Tibial artery (tissue), 4 donors: ENCODE results near the gene KRT80.

Experiments used
- DNase-seq, 2 donors: peaks; one replicate each; pipeline ENCODE4 v3.0.0-alpha.2; 2019
- H3K27ac ChIP-seq, 2 donors: fragments of 200-600 bp; sonication (generic) in 1 of 2; 1 replicate in 1 of 2; 2 replicates in 1 of 2; pipeline ENCODE4 v1.5.1; 2018 to 2019; ENCODE audit warnings: mild to moderate bottlenecking in 1 of 2
- H3K27me3 ChIP-seq, 2 donors: fragments of 200-600 bp; sonication (generic) in 1 of 2; one replicate each; pipeline versions ENCODE4 v1.5.1 to v1.6.0; 2016 to 2019
- H3K36me3 ChIP-seq, 3 donors: fragments of 200-600 bp; sonication (generic) in 2 of 3; one replicate each; pipeline ENCODE4 v1.5.1; 2016 to 2019; ENCODE audit warnings: mild to moderate bottlenecking in 2 of 3
- H3K4me1 ChIP-seq, 4 donors: fragments of 200-600 bp; sonication (generic) in 2 of 4; 1 replicate in 3 of 4; 2 replicates in 1 of 4; pipeline ENCODE4 v1.5.1; 2016 to 2019
- H3K4me3 ChIP-seq, 2 donors: fragments of 200-600 bp; sonication (generic) in 1 of 2; 1 replicate in 1 of 2; 2 replicates in 1 of 2; pipeline ENCODE4 v1.5.1; 2018 to 2019; ENCODE audit warnings: mild to moderate bottlenecking in 2 of 2
- H3K9me3 ChIP-seq, 3 donors: fragments of 200-600 bp; sonication (generic) in 1 of 3; one replicate each; pipeline ENCODE4 v1.5.1; 2016 to 2019
- intact Hi-C: fragments of 100-400 bp; cut with DNase I; formaldehyde crosslinking; loops from one replicate; pipeline ENCODE4 v1.15.0; 2023; ENCODE audit warnings: low total_unique reads
- TF ChIP-seq, protein P1 (sequence below), 2 experiments: fragments of 200-600 bp in 1 of 2; fragments of 450-650 bp in 1 of 2; IDR thresholded peaks; one replicate each; pipeline ENCODE4 v1.5.1; 2017 to 2019; ENCODE audit warnings: antibody characterized with exemption in 2 of 2, mild to moderate bottlenecking in 1 of 2, moderate library complexity in 1 of 2

The KRT80 gene

DNA sequence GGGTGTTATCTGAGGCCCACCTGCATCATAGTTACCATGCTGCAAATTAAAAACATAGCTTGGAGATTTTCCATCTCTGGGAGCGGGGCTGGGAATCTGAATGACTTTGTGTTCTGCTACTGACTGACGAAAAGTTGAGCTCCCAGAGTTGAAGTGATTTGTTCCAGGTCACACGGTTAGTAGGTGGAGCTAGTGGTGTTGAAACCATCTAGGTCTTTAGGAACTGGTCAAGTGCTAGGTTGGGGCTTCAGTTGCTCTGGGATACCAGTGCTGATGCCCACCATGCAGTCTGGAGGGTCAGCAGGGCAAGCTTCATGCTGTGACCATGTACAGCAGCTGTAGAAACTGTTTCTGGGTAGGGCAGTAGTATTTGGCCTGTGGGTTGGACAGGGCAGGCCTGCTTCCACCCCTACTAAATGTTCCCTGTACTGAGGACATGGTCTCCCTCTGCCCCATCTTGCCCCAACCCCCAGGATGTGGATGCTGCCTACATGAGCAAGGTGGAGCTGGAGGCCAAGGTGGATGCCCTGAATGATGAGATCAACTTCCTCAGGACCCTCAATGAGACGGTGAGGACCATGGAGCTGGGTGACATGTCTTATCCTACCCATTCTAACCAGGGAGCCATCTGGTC is 46.5 kb upstream of the KRT80 start:
- no peaks in the 10 kb centered on the region for H3K9me3 ChIP-seq
- intact Hi-C loops = no loop called here
- H3K4me1 ChIP-seq = peaks cover 3 to 30% (median 15%) of the 10 kb centered on the region in 4 donors
- H3K36me3 ChIP-seq = peaks cover 0 to 21% (median 0%) of the 10 kb centered on the region in 3 donors
- no peak overlapping the region for H3K27ac ChIP-seq
- H3K27me3 ChIP-seq = peaks cover 0 to 7% of the 10 kb centered on the region in 2 donors
- no peak overlapping the region for H3K4me3 ChIP-seq
- TF ChIP-seq, protein P1, sequence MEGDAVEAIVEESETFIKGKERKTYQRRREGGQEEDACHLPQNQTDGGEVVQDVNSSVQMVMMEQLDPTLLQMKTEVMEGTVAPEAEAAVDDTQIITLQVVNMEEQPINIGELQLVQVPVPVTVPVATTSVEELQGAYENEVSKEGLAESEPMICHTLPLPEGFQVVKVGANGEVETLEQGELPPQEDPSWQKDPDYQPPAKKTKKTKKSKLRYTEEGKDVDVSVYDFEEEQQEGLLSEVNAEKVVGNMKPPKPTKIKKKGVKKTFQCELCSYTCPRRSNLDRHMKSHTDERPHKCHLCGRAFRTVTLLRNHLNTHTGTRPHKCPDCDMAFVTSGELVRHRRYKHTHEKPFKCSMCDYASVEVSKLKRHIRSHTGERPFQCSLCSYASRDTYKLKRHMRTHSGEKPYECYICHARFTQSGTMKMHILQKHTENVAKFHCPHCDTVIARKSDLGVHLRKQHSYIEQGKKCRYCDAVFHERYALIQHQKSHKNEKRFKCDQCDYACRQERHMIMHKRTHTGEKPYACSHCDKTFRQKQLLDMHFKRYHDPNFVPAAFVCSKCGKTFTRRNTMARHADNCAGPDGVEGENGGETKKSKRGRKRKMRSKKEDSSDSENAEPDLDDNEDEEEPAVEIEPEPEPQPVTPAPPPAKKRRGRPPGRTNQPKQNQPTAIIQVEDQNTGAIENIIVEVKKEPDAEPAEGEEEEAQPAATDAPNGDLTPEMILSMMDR (IDR thresholded peaks at IDR 0.05) = no peak
- DNase-seq = peak in 1 of 2 donors; percentile 55

DNA sequence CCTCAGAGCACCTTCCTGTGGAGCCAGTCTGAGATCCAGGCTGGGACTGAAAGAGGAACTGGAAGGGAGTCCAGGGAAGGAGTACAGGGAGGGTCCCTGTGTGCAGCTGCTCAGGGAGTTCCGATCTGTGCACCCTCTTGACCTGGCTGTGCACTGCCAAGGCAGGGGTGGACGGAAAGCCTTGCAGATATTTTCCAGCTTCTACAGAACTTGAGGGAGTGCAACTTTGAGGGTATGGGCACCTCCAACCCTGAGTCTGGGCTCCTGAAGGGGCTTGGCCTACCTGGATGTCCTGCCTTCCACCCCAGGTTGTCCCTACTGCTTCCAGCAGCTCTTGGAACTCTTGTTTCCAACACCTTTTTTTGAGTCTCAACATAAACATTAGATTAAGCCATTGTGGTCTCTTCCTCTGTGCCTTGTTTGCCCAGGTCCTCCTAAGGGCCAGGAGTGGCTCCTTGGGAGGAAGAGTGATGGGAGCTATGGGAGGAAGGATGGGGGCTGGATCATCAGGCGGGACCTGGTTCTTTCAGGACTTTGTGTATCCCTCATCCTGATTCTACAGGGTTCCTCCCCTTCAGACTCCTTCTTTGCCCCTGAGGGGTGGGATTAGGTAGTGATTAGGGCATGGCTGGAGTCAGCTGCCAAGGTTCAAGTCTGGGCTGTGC is 44.7 kb upstream of the KRT80 start:
- TF ChIP-seq, protein P1 (IDR thresholded peaks at IDR 0.05) = no peak
- Histone ChIP-seq H3K4me3 (no peak overlapping the region), H3K9me3 (no peaks in the 10 kb centered on the region), H3K36me3 (peaks cover 0 to 15% (median 0%) of the 10 kb centered on the region in 3 donors), H3K27me3 (peaks cover 0 to 23% of the 10 kb centered on the region in 2 donors), H3K27ac (no peak overlapping the region), H3K4me1 (peaks cover 0 to 34% (median 24%) of the 10 kb centered on the region in 4 donors)
- peak in 1 of 2 donors; percentile 51 for DNase-seq
- intact Hi-C loops = no loop called here

DNA sequence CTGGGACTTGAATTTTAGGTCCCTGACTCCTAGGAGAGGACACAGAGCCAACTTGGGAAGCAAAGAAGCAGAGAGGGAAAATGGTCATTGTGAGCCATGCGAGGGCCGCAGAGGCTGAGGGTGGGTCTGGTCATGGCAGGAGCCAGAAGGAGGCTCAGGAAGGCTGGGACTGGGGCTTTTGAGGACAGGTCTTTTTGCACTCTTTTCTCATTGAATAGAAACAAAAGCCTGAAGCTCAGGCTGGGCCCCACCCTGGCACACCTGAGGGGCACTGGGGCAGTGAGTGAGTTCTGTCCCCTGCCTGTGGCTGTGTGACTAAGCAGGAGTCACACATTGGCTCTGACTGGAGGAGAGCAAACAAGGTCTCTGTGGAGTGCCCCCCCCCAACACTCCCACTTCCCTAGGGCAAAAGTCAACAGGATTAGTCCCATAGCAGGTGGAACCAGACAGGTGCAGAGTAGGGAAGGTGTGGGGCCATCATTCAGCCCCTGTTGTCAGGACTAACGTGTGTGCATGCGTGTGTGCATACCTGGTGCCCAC is 44.1 kb upstream of the KRT80 start:
- Histone ChIP-seq H3K27me3 (peaks cover 0 to 23% of the 10 kb centered on the region in 2 donors), H3K36me3 (peaks cover 0 to 13% (median 0%) of the 10 kb centered on the region in 3 donors), H3K4me3 (no peak overlapping the region), H3K9me3 (no peaks in the 10 kb centered on the region), H3K27ac (no peak overlapping the region), H3K4me1 (peaks cover 0 to 38% (median 29%) of the 10 kb centered on the region in 4 donors)
- peak in 1 of 2 donors; percentile 28 for DNase-seq
- TF ChIP-seq, protein P1 (IDR thresholded peaks at IDR 0.05) = no peak
- intact Hi-C loops = no loop called here

DNA sequence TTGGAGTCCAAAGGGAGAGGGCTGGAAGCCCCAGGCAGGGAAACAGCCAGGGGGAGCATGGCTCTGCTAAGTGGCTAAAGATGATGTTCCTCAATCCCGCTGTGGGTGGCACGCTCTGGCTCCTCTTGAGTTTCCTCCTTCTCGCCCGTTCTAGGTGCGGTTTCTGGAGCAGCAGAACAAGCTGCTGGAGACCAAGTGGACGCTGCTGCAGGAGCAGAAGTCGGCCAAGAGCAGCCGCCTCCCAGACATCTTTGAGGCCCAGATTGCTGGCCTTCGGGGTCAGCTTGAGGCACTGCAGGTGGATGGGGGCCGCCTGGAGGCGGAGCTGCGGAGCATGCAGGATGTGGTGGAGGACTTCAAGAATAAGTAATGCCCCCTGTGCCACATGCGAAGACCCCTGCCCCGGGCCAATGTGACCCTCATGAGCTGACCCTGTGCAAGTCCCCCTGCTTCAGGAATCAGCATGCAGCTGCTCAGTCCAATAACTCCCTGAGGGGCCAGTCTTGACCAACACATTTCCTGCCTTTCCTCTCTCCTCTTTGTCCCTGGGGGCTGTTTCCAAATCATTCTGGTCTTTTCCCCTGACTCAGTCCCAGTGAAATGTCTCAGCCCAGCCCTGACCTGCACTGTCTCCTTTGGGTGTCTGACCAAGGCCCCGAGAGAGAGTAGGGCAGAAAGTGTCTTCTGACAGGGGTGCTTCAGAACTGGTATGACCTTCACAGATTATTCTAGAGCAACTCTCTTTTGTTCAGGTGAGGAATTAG is 43.4 kb upstream of the KRT80 start:
- Histone ChIP-seq H3K4me3 (no peak overlapping the region), H3K4me1 (peaks cover 0 to 45% (median 33%) of the 10 kb centered on the region in 4 donors), H3K27ac (no peak overlapping the region), H3K27me3 (peaks cover 0 to 23% of the 10 kb centered on the region in 2 donors), H3K36me3 (peaks cover 0 to 13% (median 0%) of the 10 kb centered on the region in 3 donors), H3K9me3 (no peaks in the 10 kb centered on the region)
- intact Hi-C loops = no loop called here
- TF ChIP-seq, protein P1 (IDR thresholded peaks at IDR 0.05) = no peak
- peak in 1 of 2 donors; percentile 61 for DNase-seq

DNA sequence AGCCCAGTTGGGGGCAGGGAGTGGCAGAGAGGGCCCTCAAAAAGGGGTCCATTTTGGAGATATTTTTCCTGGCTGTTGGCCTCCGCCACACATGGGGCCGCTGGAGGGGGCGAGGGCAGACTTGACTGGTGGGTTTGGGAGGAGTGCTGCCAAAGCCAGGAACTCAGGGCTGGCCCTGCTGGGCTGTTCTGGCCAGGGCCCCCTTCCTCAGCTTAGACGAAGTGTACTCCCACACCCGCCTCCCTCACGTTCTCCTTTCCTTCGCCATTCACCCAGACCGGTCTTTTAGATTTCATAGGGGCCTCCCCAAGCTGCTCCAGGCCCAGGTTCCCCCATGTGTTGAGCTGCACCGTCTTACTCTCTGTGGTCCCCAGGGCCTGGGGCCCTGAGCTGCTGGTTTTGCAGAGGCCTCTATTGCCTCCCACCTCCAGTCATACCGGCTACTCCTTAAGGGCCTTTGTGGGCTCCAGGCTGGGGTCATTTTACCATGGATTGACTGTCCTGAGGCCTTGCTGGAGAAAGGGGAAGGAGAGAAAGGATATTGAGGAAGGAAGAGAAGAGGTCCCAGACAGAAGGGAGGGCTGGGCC is 42.5 kb upstream of the KRT80 start:
- peak in 1 of 2 donors; percentile 60 for DNase-seq
- Histone ChIP-seq H3K27me3 (peaks cover 0 to 23% of the 10 kb centered on the region in 2 donors), H3K4me1 (peaks cover 0 to 52% (median 37%) of the 10 kb centered on the region in 4 donors), H3K4me3 (no peak overlapping the region), H3K27ac (no peak overlapping the region), H3K36me3 (peaks cover 0 to 13% (median 0%) of the 10 kb centered on the region in 3 donors), H3K9me3 (no peaks in the 10 kb centered on the region)
- TF ChIP-seq, protein P1 (IDR thresholded peaks at IDR 0.05) = no peak
- intact Hi-C loops = no loop called here
